Stomach (tissue), 9 donors: ENCODE measurements around the gene RBFOX2. TPM values are rescaled to one million over a fixed set of nuclear protein-coding genes. Genes with fewer than 3 reads are reported as not detected.

Experiments used
- DNase-seq, 2 donors: peaks; one replicate each; pipeline versions ENCODE4 v3.0.0 to v3.0.0-alpha.2; 2013 to 2019
- H3K27ac ChIP-seq, 5 donors: fragments of 200-600 bp in 4 of 5; sonication (generic) in 4 of 5; one replicate each; pipeline ENCODE4 v1.5.1; 2013 to 2019; ENCODE audit warnings: mild to moderate bottlenecking in 1 of 5, moderate library complexity in 1 of 5
- H3K27me3 ChIP-seq, 3 donors: fragments of 200-600 bp; sonication (generic); one replicate each; pipeline ENCODE4 v1.5.1; 2017 to 2019; ENCODE audit warnings: mixed run types in 1 of 3
- H3K36me3 ChIP-seq, 4 donors: fragments of 200-600 bp; sonication (generic); 1 replicate in 3 of 4; 2 replicates in 1 of 4; pipeline ENCODE4 v1.5.1; 2016 to 2019
- H3K4me1 ChIP-seq, 4 donors: fragments of 200-600 bp; sonication (generic); one replicate each; pipeline ENCODE4 v1.5.1; 2016 to 2019
- H3K4me3 ChIP-seq, 4 donors: fragments of 200-600 bp; sonication (generic) in 3 of 4; one replicate each; pipeline ENCODE4 v1.5.1; 2016 to 2019; ENCODE audit warnings: mild to moderate bottlenecking in 1 of 4
- H3K9me3 ChIP-seq, 4 donors: fragments of 200-600 bp; sonication (generic); one replicate each; pipeline ENCODE4 v1.5.1; 2016 to 2019
- EP300 ChIP-seq: sonication (generic); formaldehyde crosslinking; IDR thresholded peaks from one replicate; pipeline ENCODE4 v1.6.1; 2017; ENCODE audit warnings: antibody characterized with exemption
- POLR2A ChIP-seq, 4 donors: fragments of 450-650 bp; IDR thresholded peaks; one replicate each; pipeline ENCODE4 v1.6.1; 2016; ENCODE audit warnings: antibody characterized with exemption in 4 of 4, control low read depth in 2 of 4, mild to moderate bottlenecking in 1 of 4, moderate library complexity in 1 of 4
- POLR2AphosphoS5 ChIP-seq, 3 donors: sonication (generic); formaldehyde crosslinking; IDR thresholded peaks; one replicate each; pipeline ENCODE4 v1.6.1; 2016; ENCODE audit warnings: antibody characterized with exemption in 3 of 3
- WGBS, 5 donors: extraction: QIAGEN DNeasy Blood & Tissue Kit in 3 of 5; methylation state at CpG; one replicate each; pipeline versions ENCODE4 v1.1.5 to v1.1.7; 2013 to 2018; 5-methylcytosine and 5-hydroxymethylcytosine counted together
- intact Hi-C: fragments of 100-400 bp; cut with DNase I; formaldehyde crosslinking; loops from one replicate; pipeline ENCODE4 v1.15.1; 2023; ENCODE audit warnings: low total_unique reads
- polyA plus RNA-seq, 3 donors: library from polyadenylated mRNA; stranded (reverse); fragments of 200-250 nt; gene quantifications; one replicate each; pipeline ENCODE4 v1.2.3, GENCODE V29; 2013
- total RNA-seq, 5 donors: library from RNA; depleted of rRNA; stranded (reverse); fragments of >200 nt; gene quantifications; one replicate each; pipeline versions ENCODE4 v1.1.0 to v1.2.3, GENCODE V29; 2014 to 2016
- TF ChIP-seq, protein P1 (sequence below), 7 experiments: fragments of 450-650 bp in 4 of 7; fragments of 200-600 bp in 3 of 7; sonication (generic) in 3 of 7; IDR thresholded peaks; one replicate each; pipeline ENCODE4 v1.5.1; 2016 to 2019; ENCODE audit warnings: antibody characterized with exemption in 7 of 7, control low read depth in 2 of 7, mild to moderate bottlenecking in 1 of 7
- donor health status: healthy with polysubstance abuse.
- donor health status: Bipolar disorder and iron deficiency.
- donor health status: healthy.

Gene RBFOX2
- total and polyA plus RNA-seq, 8 donors = 14.9 to 176 (median 46.7) TPM

DNA sequence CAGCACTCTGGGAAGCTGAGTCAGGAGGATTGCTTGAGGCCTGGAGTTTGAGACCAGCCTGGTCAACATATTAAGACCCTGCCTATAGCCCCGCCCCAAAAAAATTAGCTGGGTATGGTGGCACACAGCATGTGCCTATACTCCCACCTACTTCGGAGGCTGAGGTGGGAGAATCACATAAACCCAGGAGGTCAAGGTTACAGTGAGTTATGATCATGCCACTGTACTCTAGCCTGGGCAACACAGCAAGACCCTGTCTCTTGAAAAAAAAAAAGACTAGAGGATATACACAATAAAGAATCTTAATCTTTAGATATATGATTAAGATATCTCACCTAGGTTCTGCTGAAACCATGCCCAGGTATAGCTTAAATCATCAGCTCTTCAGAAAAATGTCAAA lies 174.3 kb downstream of the RBFOX2 start:
- Histone ChIP-seq H3K27ac (no peak overlapping the region), H3K4me3 (no peak overlapping the region), H3K27me3 (no peaks in the 10 kb centered on the region), H3K9me3 (no peaks in the 10 kb centered on the region), H3K36me3 (no peaks in the 10 kb centered on the region), H3K4me1 (peaks cover 0 to 36% (median 15%) of the 10 kb centered on the region in 4 donors)
- 86 to 95% (median 94%) methylated on average over 2 of the region's 2 CpGs for WGBS, 5 donors
- intact Hi-C loops = no loop called here
- no peak for DNase-seq
- TF ChIP-seq POLR2AphosphoS5 (IDR thresholded peaks at IDR 0.05) = no peak
- TF ChIP-seq EP300 = no peak
- no peak for TF ChIP-seq POLR2A (IDR thresholded peaks at IDR 0.05)
- TF ChIP-seq, protein P1, sequence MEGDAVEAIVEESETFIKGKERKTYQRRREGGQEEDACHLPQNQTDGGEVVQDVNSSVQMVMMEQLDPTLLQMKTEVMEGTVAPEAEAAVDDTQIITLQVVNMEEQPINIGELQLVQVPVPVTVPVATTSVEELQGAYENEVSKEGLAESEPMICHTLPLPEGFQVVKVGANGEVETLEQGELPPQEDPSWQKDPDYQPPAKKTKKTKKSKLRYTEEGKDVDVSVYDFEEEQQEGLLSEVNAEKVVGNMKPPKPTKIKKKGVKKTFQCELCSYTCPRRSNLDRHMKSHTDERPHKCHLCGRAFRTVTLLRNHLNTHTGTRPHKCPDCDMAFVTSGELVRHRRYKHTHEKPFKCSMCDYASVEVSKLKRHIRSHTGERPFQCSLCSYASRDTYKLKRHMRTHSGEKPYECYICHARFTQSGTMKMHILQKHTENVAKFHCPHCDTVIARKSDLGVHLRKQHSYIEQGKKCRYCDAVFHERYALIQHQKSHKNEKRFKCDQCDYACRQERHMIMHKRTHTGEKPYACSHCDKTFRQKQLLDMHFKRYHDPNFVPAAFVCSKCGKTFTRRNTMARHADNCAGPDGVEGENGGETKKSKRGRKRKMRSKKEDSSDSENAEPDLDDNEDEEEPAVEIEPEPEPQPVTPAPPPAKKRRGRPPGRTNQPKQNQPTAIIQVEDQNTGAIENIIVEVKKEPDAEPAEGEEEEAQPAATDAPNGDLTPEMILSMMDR (IDR thresholded peaks at IDR 0.05) = no peak

DNA sequence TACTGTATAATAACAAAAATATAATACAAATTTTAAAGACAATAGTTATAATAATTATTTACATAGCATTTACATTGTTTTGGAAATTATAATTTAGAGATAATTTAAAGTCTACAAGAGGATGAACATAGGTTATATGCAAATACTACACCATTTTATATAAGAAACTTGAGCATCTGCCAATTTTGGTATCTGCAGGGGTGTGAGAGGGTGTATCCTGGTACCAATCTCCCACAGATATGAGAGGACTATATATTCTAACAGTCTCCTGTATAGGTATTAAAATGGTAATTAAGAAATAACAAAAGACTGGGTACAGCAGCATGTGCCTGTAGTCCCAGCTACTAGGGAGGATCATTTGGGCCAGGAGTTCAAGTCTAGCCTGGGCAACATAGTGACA lies 176.5 kb downstream of the RBFOX2 start:
- no peak overlapping the region for H3K4me3 ChIP-seq
- TF ChIP-seq POLR2A (IDR thresholded peaks at IDR 0.05) (no peak), POLR2AphosphoS5 (IDR thresholded peaks at IDR 0.05) (no peak), EP300 (no peak)
- TF ChIP-seq, protein P1 (IDR thresholded peaks at IDR 0.05) = no peak
- no peaks in the 10 kb centered on the region for H3K36me3 ChIP-seq
- no peak overlapping the region for H3K27ac ChIP-seq
- peaks cover 0 to 46% (median 23%) of the 10 kb centered on the region in 4 donors for H3K4me1 ChIP-seq
- no peaks in the 10 kb centered on the region for H3K27me3 ChIP-seq
- DNase-seq = no peak
- H3K9me3 ChIP-seq = no peaks in the 10 kb centered on the region
- intact Hi-C loops = no loop called here

DNA sequence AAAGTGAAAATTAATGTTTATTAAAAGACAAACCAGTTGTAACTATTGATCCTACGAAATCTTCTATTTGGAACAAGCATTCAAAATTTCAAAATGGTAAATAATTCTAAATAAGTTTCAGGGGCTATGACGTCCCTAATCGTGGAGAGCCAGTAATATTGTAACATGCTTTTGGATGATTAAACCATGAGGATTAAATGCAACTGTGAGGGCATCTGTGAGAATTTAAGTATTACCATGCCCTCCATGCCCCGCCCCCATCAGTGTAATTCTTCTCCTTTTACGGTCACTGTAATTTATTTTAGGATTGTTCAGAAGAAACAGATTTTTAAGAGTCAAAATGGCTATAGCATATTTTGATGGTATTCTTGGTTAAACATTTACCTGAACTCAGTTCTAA lies 177.8 kb downstream of the RBFOX2 start:
- WGBS, 5 donors = 68 to 84% (median 81%) methylated on average over 5 of the region's 5 CpGs

DNA sequence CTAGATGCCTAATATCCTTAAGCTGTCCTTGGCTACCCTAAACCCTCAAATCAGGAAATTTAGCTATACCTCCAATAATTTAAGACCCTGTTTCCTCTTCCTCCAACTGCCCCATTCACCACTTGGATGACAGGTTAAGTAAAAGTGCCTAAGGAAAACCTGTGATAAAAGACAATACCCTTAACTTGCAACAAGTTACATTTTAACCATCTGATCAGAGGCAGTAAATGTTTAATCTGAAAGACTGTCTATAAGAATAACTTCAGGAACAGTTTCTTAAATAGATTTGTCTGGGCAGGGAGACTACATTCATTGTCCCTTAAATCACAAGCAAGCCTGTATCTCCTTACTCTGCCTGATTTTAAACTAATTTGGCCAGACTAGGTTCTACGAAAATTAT lies 181.8 kb downstream of the RBFOX2 start:
- Histone ChIP-seq H3K4me1 (peaks cover 6 to 73% (median 36%) of the 10 kb centered on the region in 4 donors), H3K27me3 (no peaks in the 10 kb centered on the region), H3K4me3 (no peak overlapping the region), H3K36me3 (no peaks in the 10 kb centered on the region), H3K9me3 (no peaks in the 10 kb centered on the region), H3K27ac (peak overlapping the region in 4 of 5 donors; percentile 1 to 31 (median 18))
- intact Hi-C loops = no loop called here
- 28 to 52% (median 43%) methylated on average over 1 of the region's 1 CpG for WGBS, 5 donors
- DNase-seq = no peak
- TF ChIP-seq POLR2AphosphoS5 (IDR thresholded peaks at IDR 0.05) = no peak
- TF ChIP-seq EP300 = no peak
- TF ChIP-seq, protein P1 (IDR thresholded peaks at IDR 0.05) = no peak
- TF ChIP-seq POLR2A (IDR thresholded peaks at IDR 0.05) = no peak

More for the DNA sequence above, 177.8 kb downstream of the RBFOX2 start:
- TF ChIP-seq, protein P1 (IDR thresholded peaks at IDR 0.05) = no peak
- TF ChIP-seq POLR2A (IDR thresholded peaks at IDR 0.05) (no peak), POLR2AphosphoS5 (IDR thresholded peaks at IDR 0.05) (no peak), EP300 (no peak)
- H3K36me3 ChIP-seq = no peaks in the 10 kb centered on the region
- intact Hi-C loops = no loop called here
- H3K27ac ChIP-seq = peak overlapping the region in 1 of 5 donors; percentile 53
- H3K27me3 ChIP-seq = no peaks in the 10 kb centered on the region
- no peak for DNase-seq
- no peak overlapping the region for H3K4me3 ChIP-seq
- no peaks in the 10 kb centered on the region for H3K9me3 ChIP-seq
- peaks cover 3 to 54% (median 25%) of the 10 kb centered on the region in 4 donors for H3K4me1 ChIP-seq
